ENCODE results near the gene AQP2.
"Not testable (repeated sequence)": the region's sequence is repeated elsewhere in the genome, so short reads cannot be mapped to it uniquely, and the experiment has no call there.

The AQP2 gene

GRCh38 chr12:49979016-49979586 lies 28.6 kb downstream of the AQP2 start:
- H3K36me3 Mint-ChIP-seq = no peaks in the 10 kb centered on the region
- H3K4me3 Mint-ChIP-seq = no peak overlapping the region
- no peaks in the 10 kb centered on the region for H3K27me3 Mint-ChIP-seq
- no peaks in the 10 kb centered on the region for H3K9me3 Mint-ChIP-seq
- H3K27ac Mint-ChIP-seq = no peak overlapping the region
- no peaks in the 10 kb centered on the region for H3K4me1 Mint-ChIP-seq

- Mint-ChIP-seq H3K36me3 (no peaks in the 10 kb centered on the region), H3K27ac (no peak overlapping the region), H3K4me1 (no peaks in the 10 kb centered on the region), H3K9me3 (no peaks in the 10 kb centered on the region), H3K27me3 (no peaks in the 10 kb centered on the region), H3K4me3 (no peak overlapping the region)
Measured at GRCh38 chr12:49979791-49980190, 29.3 kb downstream of the AQP2 start.

- no peaks in the 10 kb centered on the region for H3K9me3 Mint-ChIP-seq
- no peak overlapping the region for H3K27ac Mint-ChIP-seq
- H3K36me3 Mint-ChIP-seq = no peaks in the 10 kb centered on the region
- no peaks in the 10 kb centered on the region for H3K27me3 Mint-ChIP-seq
- H3K4me3 Mint-ChIP-seq = no peak overlapping the region
- H3K4me1 Mint-ChIP-seq = no peaks in the 10 kb centered on the region
Measured at GRCh38 chr12:49980501-49981349, 30.2 kb downstream of the AQP2 start.

GRCh38 chr12:49982246-49983087 lies 31.9 kb downstream of the AQP2 start:
- H3K4me1 Mint-ChIP-seq = no peaks in the 10 kb centered on the region
- no peak overlapping the region for H3K4me3 Mint-ChIP-seq
- H3K27ac Mint-ChIP-seq = no peak overlapping the region
- no peaks in the 10 kb centered on the region for H3K27me3 Mint-ChIP-seq
- H3K9me3 Mint-ChIP-seq = no peaks in the 10 kb centered on the region
- H3K36me3 Mint-ChIP-seq = no peaks in the 10 kb centered on the region

GRCh38 chr12:49983892-49984291 lies 33.4 kb downstream of the AQP2 start:
- no peak overlapping the region for H3K27ac Mint-ChIP-seq

GRCh38 chr12:49984476-49985359 lies 34.2 kb downstream of the AQP2 start:
- Mint-ChIP-seq H3K36me3 (no peaks in the 10 kb centered on the region), H3K9me3 (no peaks in the 10 kb centered on the region), H3K27me3 (no peaks in the 10 kb centered on the region), H3K4me1 (no peaks in the 10 kb centered on the region), H3K27ac (no peak overlapping the region), H3K4me3 (no peak overlapping the region)

More at GRCh38 chr12:49983892-49984291, 33.4 kb downstream of the AQP2 start:
- no peak overlapping the region for H3K4me3 Mint-ChIP-seq
- no peaks in the 10 kb centered on the region for H3K27me3 Mint-ChIP-seq
- no peaks in the 10 kb centered on the region for H3K4me1 Mint-ChIP-seq
- H3K36me3 Mint-ChIP-seq = no peaks in the 10 kb centered on the region
- no peaks in the 10 kb centered on the region for H3K9me3 Mint-ChIP-seq

GRCh38 chr12:49985981-49986380 lies 35.4 kb downstream of the AQP2 start:
- H3K9me3 Mint-ChIP-seq = no peaks in the 10 kb centered on the region
- H3K27ac Mint-ChIP-seq = no peak overlapping the region
- H3K27me3 Mint-ChIP-seq = no peaks in the 10 kb centered on the region
- H3K4me1 Mint-ChIP-seq = no peaks in the 10 kb centered on the region
- peaks cover 3% of the 10 kb centered on the region for H3K36me3 Mint-ChIP-seq
- no peak overlapping the region for H3K4me3 Mint-ChIP-seq

- H3K9me3 Mint-ChIP-seq, H3K4me1 Mint-ChIP-seq, H3K4me3 Mint-ChIP-seq, H3K27ac Mint-ChIP-seq, H3K27me3 Mint-ChIP-seq, H3K36me3 Mint-ChIP-seq: not testable (repeated sequence)
Measured at GRCh38 chr12:49986476-49986875, 35.9 kb downstream of the AQP2 start.

- Mint-ChIP-seq H3K27ac (no peak overlapping the region), H3K36me3 (peaks cover 3% of the 10 kb centered on the region)
Measured at GRCh38 chr12:49987625-49988303, 37.2 kb downstream of the AQP2 start.

GRCh38 chr12:49989400-49989799 lies 38.9 kb downstream of the AQP2 start:
- H3K4me3 Mint-ChIP-seq, H3K27me3 Mint-ChIP-seq, H3K4me1 Mint-ChIP-seq, H3K27ac Mint-ChIP-seq, H3K9me3 Mint-ChIP-seq, H3K36me3 Mint-ChIP-seq: not testable (repeated sequence)

More at GRCh38 chr12:49987625-49988303, 37.2 kb downstream of the AQP2 start:
- no peaks in the 10 kb centered on the region for H3K27me3 Mint-ChIP-seq
- no peaks in the 10 kb centered on the region for H3K9me3 Mint-ChIP-seq
- H3K4me1 Mint-ChIP-seq = no peaks in the 10 kb centered on the region
- no peak overlapping the region for H3K4me3 Mint-ChIP-seq

- Mint-ChIP-seq H3K27me3 (no peaks in the 10 kb centered on the region), H3K36me3 (peaks cover 13% of the 10 kb centered on the region), H3K27ac (no peak overlapping the region), H3K4me1 (no peaks in the 10 kb centered on the region), H3K4me3 (no peak overlapping the region), H3K9me3 (no peaks in the 10 kb centered on the region)
Measured at GRCh38 chr12:49990273-49990672, 39.7 kb downstream of the AQP2 start.

- no peaks in the 10 kb centered on the region for H3K9me3 Mint-ChIP-seq
- H3K27me3 Mint-ChIP-seq = no peaks in the 10 kb centered on the region
- H3K4me3 Mint-ChIP-seq = no peak overlapping the region
- peaks cover 14% of the 10 kb centered on the region for H3K36me3 Mint-ChIP-seq
- no peaks in the 10 kb centered on the region for H3K4me1 Mint-ChIP-seq
- H3K27ac Mint-ChIP-seq = no peak overlapping the region
Measured at GRCh38 chr12:49998453-49998852, 47.9 kb downstream of the AQP2 start.

GRCh38 chr12:50003595-50003994 lies 53.1 kb downstream of the AQP2 start:
- Mint-ChIP-seq H3K36me3 (peaks cover 6% of the 10 kb centered on the region), H3K9me3 (no peaks in the 10 kb centered on the region), H3K4me1 (peaks cover 3% of the 10 kb centered on the region), H3K27me3 (no peaks in the 10 kb centered on the region), H3K27ac (no peak overlapping the region), H3K4me3 (no peak overlapping the region)

GRCh38 chr12:50004696-50005095 lies 54.2 kb downstream of the AQP2 start:
- Mint-ChIP-seq H3K9me3 (no peaks in the 10 kb centered on the region), H3K27ac (no peak overlapping the region), H3K4me3 (no peak overlapping the region), H3K4me1 (peaks cover 3% of the 10 kb centered on the region), H3K36me3 (peaks cover 4% of the 10 kb centered on the region), H3K27me3 (no peaks in the 10 kb centered on the region)

GRCh38 chr12:50005175-50005574 lies 54.6 kb downstream of the AQP2 start:
- no peaks in the 10 kb centered on the region for H3K9me3 Mint-ChIP-seq
- H3K36me3 Mint-ChIP-seq = peaks cover 4% of the 10 kb centered on the region
- no peaks in the 10 kb centered on the region for H3K27me3 Mint-ChIP-seq
- no peak overlapping the region for H3K27ac Mint-ChIP-seq
- peaks cover 3% of the 10 kb centered on the region for H3K4me1 Mint-ChIP-seq
- no peak overlapping the region for H3K4me3 Mint-ChIP-seq
